Fibroblast of skin of back (primary cell): ENCODE data around the gene ACTL8.

Experiments used
- DNase-seq: peaks from one replicate; pipeline ENCODE4 v3.0.0-alpha.2; 2013

ACTL8 gene

DNA sequence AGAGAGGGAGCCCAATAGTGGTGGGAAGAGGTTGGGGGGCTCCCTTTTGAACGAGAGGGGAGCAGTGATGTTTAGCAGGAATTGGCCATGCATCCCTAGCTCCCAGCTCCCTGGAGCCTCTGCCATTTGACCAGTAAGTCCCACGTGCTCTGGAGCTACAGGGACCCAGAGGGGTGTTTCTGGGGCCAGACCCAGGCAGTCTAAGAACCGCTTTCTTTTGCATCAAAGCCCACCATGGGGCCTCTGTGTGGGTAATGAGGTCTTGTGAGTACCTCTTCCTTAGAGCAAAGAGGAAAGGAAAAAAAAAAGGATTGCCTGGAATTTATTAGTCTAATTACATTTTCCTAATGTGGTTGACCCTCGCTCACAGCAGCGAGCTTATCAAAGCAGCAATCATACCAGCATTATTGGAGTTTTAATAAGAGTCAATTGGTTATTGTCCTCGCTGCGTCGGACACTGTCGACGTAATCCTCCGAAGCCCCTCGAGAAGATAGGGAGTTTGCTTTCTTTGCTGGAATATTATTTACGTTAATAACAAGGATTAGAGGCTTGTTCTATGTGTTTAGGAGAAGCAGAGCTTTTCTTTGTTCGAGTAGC is 17.6 kb downstream of the ACTL8 start:
- DNase-seq: no peak

DNA sequence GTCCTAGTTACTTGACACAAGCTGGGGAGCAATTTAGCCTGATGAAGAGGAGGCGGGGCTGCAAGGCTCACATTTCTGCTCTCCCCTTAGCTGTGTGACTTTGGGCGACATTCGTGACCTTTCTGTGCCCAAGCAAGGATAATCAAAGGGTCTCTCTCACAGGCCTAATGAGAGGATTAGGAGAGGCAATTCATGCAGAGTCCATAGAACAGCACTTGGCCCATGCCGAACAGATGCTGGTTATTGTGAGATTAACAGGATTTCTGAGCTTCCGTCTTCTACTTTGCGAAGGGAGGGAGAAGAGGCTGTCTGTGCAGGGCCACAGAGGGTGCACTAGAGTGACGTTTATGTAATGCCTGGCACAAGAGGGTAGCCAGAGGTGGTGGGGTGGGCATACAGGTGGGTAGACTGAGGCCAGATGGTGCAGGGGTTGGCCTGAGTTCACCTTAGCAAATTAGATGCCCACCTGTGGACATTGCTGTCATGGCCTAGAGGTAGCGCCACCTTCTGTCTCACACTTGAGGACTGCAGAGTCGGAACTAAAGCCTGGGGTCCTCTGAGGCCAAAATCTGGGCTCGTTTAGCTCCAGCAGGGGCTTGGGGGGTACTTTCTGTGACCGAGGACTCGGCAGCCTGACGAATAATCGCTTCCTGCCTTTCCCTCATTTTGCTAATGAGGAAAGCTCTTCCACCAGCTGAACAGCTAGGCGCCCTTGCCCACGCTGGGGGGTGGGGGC is 18.6 kb downstream of the ACTL8 start:
- DNase-seq: no peak

DNA sequence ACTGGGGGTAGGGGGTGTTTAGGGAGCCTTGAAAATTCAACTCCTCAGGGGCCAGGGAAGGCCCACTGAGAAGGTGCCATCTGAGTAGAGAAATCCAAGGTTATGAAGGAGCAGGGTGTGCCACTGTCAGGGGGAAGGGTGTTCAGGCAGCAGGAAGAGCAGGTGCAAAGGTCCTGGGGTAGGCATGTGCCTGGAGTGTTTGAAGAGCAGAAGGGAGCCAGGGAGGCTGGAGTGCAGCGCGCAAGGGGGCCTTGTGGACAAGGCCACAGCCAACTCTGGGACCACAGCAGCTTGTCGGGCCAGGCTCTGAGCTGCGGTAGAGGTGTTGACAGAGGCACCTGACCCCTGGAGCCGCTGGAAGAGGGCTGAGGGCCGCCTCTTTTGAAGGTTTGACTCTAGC is 19.3 kb downstream of the ACTL8 start:
- DNase-seq: no peak

DNA sequence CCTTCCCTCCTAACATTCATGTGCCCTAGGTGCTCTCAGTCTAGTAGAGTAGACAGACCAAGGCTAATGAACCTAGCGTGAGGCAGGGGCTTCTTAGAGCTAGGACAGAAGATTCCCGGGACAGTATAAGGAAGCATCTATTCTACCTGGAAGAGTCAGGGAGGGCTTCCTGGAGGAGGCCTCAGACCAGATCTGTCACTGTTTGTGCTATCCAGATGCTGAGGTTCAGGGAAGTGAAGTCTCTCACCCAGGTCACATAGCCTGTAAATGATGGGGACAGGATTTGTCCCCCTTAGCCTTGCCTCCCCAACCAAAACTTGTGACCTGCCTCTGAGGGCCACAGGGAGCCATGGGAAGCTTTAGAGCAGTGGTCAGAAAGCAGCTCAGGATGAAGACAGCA is 20.7 kb downstream of the ACTL8 start:
- no peak for DNase-seq

DNA sequence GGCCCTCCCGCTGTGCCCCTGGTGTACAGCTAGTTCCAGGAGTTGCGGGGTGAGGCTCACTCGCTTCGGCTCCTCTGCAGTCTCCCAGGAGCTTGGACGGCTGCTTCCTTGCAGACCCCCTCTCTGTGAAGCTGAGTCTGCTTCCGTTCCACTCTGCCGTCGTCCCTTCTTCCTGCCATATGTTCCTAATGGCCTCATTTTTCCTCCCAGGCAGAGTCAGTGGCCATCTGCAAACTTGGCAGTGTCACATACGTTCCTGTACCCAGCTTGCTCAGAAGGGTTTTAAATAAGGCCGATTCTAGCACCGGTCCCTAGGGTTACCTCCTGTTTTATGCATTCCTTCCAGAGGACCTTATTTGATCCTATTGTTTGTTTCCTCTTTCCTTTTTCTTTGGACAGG is 21.3 kb downstream of the ACTL8 start:
- DNase-seq: no peak

DNA sequence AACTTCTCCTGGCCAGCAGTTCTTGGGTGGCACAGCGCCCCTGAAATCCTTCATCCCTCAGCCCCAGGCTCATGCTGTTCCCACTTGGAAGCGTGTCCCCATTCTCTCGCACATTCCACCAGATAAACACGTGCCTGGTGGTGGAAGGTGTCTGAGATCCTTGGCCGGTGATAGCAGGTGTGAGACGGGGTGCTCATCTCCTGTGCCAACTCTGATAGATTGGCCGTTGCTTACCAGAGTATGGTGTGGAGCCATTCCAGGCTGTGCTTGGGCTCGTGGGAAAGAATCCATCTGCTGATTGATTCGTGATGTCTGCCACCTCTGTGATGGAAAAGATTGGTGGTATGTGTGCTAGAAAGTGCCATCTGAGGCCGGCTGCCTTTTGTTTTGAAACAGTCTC is 22.2 kb downstream of the ACTL8 start:
- no peak for DNase-seq

DNA sequence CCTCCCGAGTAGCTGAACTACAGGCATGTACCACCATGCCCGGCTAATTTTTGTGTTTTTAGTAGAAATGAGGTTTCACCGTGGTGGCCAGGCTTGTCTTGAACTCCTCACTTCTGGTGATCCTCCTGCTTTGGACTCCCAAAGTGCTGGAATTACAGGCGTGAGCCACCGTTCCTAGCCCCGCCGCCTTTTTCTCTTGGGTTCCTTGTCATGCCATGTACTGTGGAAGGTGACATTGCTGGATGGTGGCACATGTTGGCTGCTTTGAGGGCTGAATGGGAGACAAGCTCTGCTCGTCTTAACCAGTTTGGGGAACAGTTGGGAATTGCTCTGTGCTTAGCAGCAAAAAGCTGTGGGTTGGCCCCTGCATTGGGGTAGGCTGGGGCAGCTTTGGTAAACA is 22.7 kb downstream of the ACTL8 start:
- no peak for DNase-seq

DNA sequence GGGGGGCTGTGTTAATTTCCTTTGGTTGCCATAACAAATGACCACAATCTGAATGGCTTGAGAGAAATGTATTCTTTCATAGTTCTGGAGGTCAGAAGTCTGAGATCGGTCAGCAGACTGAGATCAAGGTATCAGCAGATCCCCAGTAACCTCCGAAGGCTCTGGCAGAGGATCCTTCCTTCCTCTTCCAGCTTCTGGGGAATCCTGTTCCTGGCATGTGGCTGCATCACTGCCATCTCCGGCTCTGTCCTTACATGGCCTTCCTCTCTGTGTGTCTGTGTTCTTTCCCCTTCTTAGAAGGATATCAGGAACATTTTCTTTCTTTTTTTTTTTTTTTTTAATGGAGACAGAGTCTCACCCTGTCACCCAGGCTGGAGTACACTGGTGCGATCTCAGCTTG is 25.8 kb downstream of the ACTL8 start:
- no peak for DNase-seq

DNA sequence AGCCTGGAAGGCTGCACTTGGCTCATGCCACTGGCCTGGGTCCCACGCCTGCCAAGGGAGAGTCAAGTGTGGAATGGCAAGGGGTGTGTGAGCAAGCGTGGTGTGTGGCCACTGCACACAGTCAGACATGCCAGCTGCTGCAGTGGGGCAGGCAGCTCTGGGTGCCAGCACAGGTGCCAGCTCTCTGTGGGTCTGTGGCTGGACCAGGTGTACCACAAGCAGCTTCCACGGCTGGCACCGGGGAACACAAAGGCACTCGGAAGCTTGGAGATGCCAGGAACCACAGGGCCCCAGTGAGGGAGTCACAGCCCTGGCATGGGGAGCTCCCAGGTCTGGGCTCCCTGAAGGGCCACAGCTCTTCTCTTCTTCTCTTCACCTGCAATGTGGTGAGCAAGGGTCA is 34.8 kb downstream of the ACTL8 start:
- no peak for DNase-seq

DNA sequence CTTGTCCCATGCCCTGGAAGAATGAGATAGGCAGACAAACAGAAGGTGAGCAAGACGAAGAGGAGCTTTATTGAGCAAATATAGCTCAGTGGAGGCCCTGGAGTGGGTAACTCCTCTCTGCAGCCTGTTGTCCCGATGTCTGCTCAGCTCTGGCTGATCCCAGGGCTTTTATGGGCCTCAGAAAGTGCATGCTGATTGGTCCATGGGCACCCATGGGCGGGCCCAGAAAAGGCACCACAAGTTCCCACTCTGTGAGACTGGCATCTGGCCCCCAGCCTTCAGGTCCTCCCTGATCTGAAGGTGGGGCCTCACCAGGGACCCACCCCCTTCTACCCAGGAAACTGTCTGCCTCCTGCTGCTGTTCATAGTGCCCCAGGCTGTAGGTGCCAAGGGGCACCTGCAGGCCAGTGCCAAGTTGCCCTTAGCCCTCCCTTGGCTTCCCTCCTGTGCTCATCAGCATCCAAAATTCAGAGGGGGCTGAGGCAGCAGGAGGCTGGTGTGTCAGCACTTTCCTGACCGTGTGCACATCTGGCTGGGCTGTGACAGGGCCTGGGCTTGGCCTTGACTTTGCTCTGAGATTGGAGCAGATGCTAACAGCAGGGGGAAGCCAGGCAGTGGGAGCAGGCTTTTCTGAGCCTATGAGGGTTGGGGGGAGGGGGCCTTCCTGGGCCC is 35.4 kb downstream of the ACTL8 start:
- DNase-seq: no peak

DNA sequence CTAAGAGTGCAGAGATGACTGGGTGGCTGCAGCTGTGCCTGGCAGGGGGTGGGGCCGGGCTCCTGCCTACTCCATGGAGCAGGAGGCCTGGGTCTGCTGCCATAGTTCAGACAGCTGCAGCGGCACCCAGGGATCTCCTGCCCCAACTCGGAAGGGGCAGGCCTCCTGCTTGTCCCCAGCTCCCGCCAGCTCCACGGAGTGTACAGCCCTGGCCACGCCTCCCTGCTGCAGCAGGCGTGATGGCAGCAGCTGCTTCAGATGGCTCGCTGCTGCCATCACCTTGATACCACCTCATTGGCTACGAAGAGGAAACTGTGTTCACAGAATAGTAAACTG is 35.9 kb downstream of the ACTL8 start:
- no peak for DNase-seq

DNA sequence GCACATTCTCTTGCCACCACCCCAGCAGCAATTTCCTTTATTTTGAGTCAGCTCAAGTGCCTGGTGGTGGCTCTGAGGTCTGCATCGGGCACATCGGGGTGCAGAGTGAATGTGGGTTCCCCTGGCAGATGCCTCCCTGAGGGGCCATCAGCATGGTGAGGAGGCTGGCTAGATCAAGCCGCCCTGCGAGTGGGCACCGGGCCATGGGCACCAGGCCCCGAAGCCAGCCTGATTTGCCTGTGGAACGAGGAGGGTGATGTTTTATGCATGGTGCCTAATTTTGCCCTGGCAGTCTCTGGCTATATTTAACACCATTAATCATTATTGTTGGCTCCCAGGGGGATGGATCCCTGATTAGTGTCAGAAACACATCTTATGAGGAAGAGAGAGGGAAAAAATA is 36.3 kb downstream of the ACTL8 start:
- DNase-seq: no peak

DNA sequence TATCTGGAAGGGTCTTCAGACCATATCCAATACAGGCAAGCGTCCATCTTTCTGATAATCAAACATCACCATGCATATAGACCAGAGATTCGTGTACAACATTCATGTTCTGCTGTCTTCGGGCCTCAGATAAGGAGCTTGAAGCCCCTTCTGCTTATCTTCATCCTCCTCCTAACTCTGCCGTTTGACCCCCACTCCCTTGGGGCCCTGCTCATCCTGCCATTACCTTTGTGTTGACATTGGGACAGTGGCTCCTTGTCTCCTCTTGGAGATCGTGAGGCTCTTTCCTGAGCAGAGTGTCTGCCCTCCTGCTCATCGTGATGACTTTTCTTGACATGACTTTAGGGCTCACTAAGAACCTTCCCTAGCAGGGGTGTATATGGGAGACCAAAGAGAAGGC is 37.3 kb downstream of the ACTL8 start:
- no peak for DNase-seq

DNA sequence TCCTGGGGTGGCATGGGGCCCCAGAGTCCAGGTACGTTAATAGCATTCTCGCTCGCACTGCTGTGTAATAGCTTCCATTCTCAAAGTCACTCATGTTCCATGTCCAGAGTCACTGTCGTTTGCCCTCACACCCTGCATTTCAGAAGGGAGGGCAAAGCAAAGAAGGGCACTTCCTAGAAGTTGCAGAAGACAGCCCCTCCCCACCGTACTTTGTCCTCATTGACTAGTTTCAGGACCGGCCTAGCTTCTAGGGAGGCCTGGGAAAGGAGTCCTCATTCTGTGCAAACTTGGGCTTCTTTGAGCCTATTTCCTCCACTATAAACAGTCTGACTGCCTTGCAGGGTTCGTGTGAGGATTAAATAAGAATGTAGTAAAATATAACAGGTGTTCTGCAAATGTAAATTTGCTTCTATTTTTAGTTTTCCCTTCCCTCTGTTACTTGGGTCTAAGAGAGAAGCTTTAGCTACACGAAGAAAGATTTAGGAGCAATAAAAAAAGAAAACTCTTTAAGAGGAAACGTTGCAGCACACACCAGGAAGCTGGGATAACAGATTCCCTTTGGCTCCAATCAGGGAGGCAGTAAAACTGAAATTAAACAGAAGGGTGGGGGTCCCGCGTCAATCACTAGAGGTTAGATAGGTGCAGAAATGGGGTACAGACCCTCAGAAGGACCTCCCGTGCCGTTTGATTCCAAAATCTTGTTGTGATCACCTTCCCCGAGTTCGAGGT is 40.1 kb downstream of the ACTL8 start:
- DNase-seq: no peak

DNA sequence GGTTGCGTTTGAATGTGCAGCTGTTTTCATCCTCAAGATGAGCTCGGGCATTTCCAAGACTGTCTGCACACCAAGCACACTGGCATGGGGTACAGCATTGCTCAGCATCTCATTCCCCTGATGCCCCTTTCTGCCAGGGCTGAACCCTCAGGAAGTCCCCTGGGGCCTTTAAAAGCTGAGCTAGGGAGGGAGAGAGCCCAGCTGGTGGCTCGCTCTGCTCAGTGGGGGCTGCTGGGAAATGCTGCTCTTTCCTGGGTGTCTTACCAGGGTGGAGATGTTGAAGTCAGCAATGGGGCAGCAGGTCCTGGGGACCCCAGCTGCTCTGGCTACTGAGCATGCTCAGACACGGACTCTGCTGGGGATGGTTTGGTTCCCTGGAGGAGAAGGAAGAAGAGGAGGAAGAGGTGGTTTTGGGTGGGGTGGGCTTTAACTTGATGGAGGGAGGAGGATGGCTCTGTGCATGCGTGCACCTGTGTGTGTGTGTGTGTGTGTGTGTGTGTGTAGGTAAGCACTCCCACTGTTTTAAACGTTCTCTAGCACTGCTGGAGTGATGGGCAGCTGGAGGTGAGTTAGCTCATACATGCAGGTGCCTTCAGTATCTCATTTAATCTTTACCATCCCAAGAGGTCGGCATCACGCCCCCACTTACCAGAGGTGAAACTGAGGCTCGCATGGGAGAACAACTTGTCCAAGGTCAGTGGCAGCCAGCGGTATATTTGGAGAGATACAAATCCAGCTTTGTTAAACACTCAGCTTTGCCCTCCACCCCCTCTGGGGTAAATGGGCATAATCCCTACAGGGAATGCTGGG is 40.9 kb downstream of the ACTL8 start:
- no peak for DNase-seq

DNA sequence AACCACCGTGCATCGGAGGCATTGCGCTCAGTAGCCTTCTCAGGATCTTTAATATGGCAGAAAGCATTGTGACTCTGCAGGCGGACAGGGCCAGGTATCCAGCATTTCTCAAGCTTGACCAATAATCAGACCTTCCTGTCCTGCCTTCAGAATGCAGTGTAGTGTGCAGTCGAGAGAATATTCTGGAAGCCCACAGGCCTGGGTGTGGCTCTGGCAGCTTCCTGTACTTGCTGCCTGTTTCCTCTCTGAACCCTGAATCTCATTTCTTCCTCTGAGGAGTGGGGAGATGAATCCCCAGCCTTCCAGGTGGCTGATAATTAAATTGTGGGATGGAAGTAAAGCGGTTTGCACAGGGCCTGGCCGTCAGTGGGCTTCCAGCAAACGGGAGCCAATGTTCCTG is 42.3 kb downstream of the ACTL8 start:
- no peak for DNase-seq

DNA sequence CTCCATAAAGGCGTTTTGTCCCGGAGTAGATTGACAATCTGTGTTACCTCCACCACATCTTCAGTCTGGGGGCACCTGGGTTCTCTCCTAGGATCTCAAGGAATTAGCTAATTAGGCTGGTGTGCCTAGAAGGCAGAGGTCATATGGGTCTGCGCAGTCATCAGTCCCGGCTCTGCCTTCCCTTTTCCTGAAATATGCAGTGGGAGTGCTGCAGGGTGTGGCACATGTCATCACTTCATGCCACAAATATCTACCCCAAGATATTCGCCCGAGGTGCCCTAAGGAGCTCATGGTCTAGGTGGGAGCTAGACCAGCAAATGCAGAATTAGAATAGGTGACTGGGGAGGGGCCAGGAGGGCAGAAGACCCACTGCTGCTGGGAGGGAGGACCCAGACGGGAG is 42.9 kb downstream of the ACTL8 start:
- DNase-seq: no peak

DNA sequence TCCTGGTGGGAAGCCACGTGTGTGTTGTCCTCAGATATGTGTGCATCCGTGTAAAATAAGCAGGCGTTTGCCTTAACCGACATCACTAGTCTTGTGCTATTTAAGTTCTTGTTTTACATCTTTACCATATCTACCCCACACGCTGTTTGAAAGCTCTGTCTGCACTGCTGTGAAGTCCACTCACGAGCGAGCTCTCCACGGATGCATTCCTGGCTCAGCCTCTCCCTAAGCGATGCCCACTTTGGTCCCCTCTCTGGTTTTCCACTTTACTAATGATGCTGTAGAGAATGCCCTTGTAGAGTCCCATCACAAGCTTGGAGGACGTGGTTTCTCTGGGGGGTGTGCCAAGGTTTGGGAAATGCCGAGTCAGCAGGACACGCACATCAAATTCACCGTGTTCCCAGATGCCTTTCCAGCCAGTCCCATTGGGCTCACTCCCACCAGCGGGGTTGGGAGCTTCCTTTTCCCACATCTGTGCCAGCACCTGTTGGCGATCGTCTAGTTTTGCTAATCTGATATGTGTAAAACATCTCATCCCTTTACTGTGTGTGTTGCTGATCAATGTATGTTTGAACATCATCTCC is 43.8 kb downstream of the ACTL8 start:
- DNase-seq: no peak

DNA sequence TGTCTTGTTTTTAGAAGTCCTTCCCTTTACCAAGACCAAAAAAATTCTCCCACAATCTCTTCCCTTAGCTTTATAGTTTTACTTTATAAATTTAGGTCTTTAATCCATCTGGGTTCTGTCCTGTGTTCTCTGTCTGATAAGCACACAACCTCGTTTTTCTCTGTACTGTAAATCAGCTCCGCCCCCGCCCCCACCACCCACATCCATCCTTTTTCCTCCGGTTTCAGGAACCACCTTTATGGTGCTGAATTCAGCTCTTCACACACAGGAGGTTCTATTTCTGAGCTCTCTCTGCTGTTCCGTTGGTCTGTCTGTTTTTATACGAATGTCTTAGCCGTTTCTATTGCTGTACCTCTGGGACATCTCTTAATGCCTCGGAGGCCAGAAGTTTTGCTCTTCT is 44.5 kb downstream of the ACTL8 start:
- no peak for DNase-seq

DNA sequence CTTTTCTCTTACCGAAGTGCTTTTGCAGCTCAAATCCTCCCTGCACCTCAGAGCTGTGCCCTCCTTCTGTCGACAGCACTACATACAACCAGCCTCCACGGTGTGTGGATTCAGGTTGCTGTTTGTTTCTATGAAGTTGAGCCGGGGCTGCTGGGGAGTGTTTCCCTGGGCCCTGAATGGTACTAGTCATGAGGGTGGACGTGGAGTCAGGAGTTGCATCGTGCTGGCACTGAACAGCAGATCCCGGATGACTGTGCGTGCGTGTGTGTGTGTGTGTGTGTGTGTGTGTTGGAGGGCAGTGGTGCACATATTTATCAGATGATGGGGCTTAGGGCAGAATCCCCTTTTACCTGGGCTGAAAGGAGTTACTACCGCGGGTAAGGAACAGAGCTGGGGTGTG is 47.0 kb downstream of the ACTL8 start:
- DNase-seq: peak; percentile 36

DNA sequence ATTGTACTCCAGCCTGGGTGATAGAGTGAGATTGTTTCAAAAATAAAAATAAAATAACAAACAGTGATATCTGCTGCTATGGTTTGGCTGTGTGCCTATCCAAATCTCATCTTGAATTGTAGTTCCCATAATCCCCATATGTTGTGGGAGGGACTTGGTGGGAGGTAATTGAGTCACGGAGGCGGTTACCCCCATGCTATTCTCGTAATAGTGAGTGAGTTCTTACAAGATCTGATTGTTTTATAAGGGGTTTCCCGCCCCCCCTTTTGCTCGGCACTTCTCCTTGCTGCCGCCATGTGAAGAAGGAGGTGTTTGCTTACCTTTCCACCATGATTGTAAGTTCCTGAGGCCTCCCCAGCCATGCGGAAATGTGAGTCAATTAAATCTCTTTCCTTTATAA is 47.8 kb downstream of the ACTL8 start:
- no peak for DNase-seq

DNA sequence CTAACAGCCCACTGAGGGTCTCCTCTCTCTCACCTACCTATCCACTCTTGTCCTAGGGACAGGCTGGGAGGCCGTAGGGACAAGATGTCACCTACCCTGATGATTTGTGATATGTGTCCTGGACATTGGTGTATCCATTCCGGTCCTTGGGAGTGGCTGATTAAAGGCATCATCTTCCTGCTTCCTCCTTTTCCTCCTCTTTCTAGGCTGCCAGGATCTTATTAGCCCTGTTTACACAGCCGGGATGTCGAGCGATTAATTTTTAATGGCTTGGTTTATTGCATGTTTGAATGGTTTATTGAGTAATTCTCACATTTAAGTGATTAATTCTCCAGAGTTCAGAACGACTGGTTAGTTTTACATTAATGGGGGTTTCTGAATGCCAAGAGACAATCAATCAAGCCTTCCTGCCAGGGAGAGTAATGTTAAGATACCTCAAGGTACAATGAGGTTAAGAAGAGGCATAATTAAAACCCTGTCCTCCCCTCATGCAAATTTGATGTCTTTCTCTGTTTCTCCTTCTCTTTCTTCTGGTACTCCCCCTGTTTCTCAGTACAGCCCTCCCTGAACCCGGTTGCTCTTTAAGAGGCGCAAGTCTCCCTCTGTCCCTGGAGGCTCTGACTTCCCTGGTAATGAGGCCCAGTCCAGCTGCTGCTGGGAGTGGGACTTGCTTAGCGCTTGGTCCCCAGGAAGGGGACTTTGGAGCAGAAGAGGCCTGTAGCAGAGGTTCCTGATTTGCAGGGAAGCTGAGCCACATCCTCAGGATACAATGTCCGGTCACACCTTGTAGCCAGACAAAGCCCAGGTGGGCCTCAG is 50.9 kb downstream of the ACTL8 start:
- DNase-seq: no peak
